ENCODE data around the gene CORO6. TPM values are rescaled to one million over a fixed set of nuclear protein-coding genes. Genes with fewer than 3 reads are reported as not detected.

Gene CORO6
- total and polyA plus RNA-seq, 2 of the 13 experiments (the other 11 are each of a cell fraction or from before 2014, with no cell fraction given), result 0.42 to 0.82 TPM

- TF ChIP-seq, protein P1, sequence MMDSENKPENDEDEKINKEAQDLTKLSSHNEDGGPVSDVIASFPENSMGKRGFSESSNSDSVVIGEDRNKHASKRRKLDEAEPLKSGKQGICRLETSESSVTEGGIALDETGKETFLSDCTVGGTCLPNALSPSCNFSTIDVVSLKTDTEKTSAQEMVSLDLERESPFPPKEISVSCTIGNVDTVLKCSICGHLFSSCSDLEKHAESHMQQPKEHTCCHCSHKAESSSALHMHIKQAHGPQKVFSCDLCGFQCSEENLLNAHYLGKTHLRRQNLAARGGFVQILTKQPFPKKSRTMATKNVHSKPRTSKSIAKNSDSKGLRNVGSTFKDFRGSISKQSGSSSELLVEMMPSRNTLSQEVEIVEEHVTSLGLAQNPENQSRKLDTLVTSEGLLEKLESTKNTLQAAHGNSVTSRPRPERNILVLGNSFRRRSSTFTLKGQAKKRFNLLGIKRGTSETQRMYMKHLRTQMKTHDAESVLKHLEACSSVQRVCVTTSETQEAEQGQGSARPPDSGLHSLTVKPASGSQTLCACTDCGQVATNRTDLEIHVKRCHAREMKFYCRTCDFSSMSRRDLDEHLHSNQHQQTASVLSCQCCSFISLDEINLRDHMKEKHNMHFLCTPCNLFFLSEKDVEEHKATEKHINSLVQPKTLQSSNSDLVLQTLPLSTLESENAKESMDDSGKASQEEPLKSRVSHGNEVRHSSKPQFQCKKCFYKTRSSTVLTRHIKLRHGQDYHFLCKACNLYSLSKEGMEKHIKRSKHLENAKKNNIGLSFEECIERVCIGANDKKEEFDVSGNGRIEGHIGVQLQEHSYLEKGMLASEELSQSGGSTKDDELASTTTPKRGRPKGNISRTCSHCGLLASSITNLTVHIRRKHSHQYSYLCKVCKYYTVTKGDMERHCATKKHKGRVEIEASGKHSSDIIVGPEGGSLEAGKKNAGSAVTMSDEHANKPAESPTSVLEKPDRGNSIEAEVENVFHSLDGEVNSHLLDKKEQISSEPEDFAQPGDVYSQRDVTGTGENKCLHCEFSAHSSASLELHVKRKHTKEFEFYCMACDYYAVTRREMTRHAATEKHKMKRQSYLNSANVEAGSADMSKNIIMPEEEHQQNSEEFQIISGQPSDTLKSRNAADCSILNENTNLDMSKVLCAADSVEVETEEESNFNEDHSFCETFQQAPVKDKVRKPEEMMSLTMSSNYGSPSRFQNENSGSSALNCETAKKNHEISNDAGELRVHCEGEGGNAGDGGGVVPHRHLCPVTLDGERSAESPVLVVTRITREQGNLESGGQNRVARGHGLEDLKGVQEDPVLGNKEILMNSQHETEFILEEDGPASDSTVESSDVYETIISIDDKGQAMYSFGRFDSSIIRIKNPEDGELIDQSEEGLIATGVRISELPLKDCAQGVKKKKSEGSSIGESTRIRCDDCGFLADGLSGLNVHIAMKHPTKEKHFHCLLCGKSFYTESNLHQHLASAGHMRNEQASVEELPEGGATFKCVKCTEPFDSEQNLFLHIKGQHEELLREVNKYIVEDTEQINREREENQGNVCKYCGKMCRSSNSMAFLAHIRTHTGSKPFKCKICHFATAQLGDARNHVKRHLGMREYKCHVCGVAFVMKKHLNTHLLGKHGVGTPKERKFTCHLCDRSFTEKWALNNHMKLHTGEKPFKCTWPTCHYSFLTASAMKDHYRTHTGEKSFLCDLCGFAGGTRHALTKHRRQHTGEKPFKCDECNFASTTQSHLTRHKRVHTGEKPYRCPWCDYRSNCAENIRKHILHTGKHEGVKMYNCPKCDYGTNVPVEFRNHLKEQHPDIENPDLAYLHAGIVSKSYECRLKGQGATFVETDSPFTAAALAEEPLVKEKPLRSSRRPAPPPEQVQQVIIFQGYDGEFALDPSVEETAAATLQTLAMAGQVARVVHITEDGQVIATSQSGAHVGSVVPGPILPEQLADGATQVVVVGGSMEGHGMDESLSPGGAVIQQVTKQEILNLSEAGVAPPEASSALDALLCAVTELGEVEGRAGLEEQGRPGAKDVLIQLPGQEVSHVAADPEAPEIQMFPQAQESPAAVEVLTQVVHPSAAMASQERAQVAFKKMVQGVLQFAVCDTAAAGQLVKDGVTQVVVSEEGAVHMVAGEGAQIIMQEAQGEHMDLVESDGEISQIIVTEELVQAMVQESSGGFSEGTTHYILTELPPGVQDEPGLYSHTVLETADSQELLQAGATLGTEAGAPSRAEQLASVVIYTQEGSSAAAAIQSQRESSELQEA (CRISPR knock-in tag; IDR thresholded peaks at IDR 0.05; ENCODE audit: not compliant biosample characterization), result peak; percentile 16
- TF ChIP-seq ZMYM2 (CRISPR knock-in tag; IDR thresholded peaks at IDR 0.05) (no peak; the same call in 1 of the 2 replicates), ZBTB44 (CRISPR knock-in tag; IDR thresholded peaks at IDR 0.05) (no peak), NONO (IDR thresholded peaks at IDR 0.05) (no peak), NONO (CRISPR knock-in tag; conservative IDR thresholded peaks at IDR 0.05) (peak; percentile 75), ZNF34 (CRISPR knock-in tag; IDR thresholded peaks at IDR 0.05; ENCODE audit: borderline replicate concordance) (no peak), ARNTL (CRISPR knock-in tag; IDR thresholded peaks at IDR 0.05) (0 out of 2 replicates have a peak, but pooled peaks have one; percentile 3), ZNF687 (CRISPR knock-in tag; IDR thresholded peaks at IDR 0.05) (peak; percentile 53), TCF12 (IDR thresholded peaks at IDR 0.05) (no peak), TCF12 (CRISPR knock-in tag; IDR thresholded peaks at IDR 0.05) (0 out of 2 replicates have a peak, but pooled peaks have one; percentile 47), ZNF644 (CRISPR knock-in tag; IDR thresholded peaks at IDR 0.05; ENCODE audit: low read depth) (no peak)
- TF ChIP-seq, protein P2, sequence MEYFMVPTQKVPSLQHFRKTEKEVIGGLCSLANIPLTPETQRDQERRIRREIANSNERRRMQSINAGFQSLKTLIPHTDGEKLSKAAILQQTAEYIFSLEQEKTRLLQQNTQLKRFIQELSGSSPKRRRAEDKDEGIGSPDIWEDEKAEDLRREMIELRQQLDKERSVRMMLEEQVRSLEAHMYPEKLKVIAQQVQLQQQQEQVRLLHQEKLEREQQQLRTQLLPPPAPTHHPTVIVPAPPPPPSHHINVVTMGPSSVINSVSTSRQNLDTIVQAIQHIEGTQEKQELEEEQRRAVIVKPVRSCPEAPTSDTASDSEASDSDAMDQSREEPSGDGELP (IDR thresholded peaks at IDR 0.05; ENCODE audit: borderline replicate concordance, low read depth), result peak; percentile 40; the same call in 1 of the 2 replicates
Observed at GRCh38 chr17:29590411-29591145, 32.1 kb downstream of the CORO6 start (continued).
